Spleen (tissue), 11 donors: ENCODE measurements around the gene MMUT. TPM values are rescaled to one million over a fixed set of nuclear protein-coding genes. Genes with fewer than 3 reads are reported as not detected.
"Not testable (repeated sequence)": the region's sequence is repeated elsewhere in the genome, so short reads cannot be mapped to it uniquely, and the experiment has no call there.

Source experiments
- DNase-seq: peaks from one replicate; pipeline ENCODE4 v3.0.0-alpha.2; 2020
- H3K27ac ChIP-seq, 8 donors: fragments of 200-600 bp; sonication (generic) in 7 of 8; 1 replicate in 4 of 8; 2 replicates in 4 of 8; pipeline versions ENCODE4 v1.5.0 to v1.8.0; 2016 to 2021; ENCODE audit warnings: inconsistent platforms in 4 of 8, mild to moderate bottlenecking in 4 of 8, moderate library complexity in 1 of 8
- H3K27me3 ChIP-seq, 7 donors: fragments of 200-600 bp; sonication (generic) in 6 of 7; replicated peaks in 1 of 7; 1 replicate in 4 of 7; 2 replicates in 3 of 7; pipeline versions ENCODE4 v1.5.0 to v1.8.0; 2016 to 2021; ENCODE audit warnings: inconsistent platforms in 3 of 7, mild to moderate bottlenecking in 1 of 7
- H3K36me3 ChIP-seq, 6 donors: fragments of 200-600 bp; sonication (generic) in 5 of 6; 1 replicate in 4 of 6; 2 replicates in 2 of 6; pipeline versions ENCODE4 v1.5.0 to v1.8.0; 2016 to 2021; ENCODE audit warnings: inconsistent platforms in 2 of 6
- H3K4me1 ChIP-seq, 6 donors: fragments of 200-600 bp; sonication (generic) in 5 of 6; 1 replicate in 3 of 6; 2 replicates in 3 of 6; pipeline versions ENCODE4 v1.5.0 to v1.8.0; 2016 to 2021; ENCODE audit warnings: inconsistent platforms in 3 of 6
- H3K4me3 ChIP-seq, 8 donors: fragments of 200-600 bp; sonication (generic) in 7 of 8; 1 replicate in 4 of 8; 2 replicates in 4 of 8; pipeline versions ENCODE4 v1.5.0 to v1.8.0; 2016 to 2021; ENCODE audit warnings: inconsistent platforms in 4 of 8, mild to moderate bottlenecking in 4 of 8, moderate library complexity in 2 of 8
- H3K9me3 ChIP-seq, 8 donors: fragments of 200-600 bp; sonication (generic) in 7 of 8; 1 replicate in 4 of 8; 2 replicates in 4 of 8; pipeline versions ENCODE4 v1.5.0 to v1.8.0; 2016 to 2021; ENCODE audit warnings: inconsistent platforms in 4 of 8
- CTCF ChIP-seq, 11 experiments: fragments of 200-600 bp in 7 of 11; fragments of 450-650 bp in 4 of 11; sonication (generic) in 4 of 11; IDR thresholded peaks in 8 of 11; conservative IDR thresholded peaks in 3 of 11; 1 replicate in 7 of 11; 2 replicates in 4 of 11; pipeline versions ENCODE4 v1.4.0 to v1.8.0; 2016 to 2021; ENCODE audit warnings: antibody characterized with exemption in 11 of 11, inconsistent platforms in 4 of 11, mild to moderate bottlenecking in 1 of 11
- POLR2A ChIP-seq, 3 donors: fragments of 450-650 bp; IDR thresholded peaks; one replicate each; pipeline ENCODE4 v1.5.1; 2017; ENCODE audit warnings: antibody characterized with exemption in 3 of 3, mild to moderate bottlenecking in 1 of 3
- POLR2AphosphoS5 ChIP-seq, 3 donors: sonication (generic); formaldehyde crosslinking; IDR thresholded peaks; one replicate each; pipeline ENCODE4 v1.5.1; 2017; ENCODE audit warnings: antibody characterized with exemption in 3 of 3
- WGBS, 5 donors: extraction: QIAGEN DNeasy Blood & Tissue Kit in 3 of 5; methylation state at CpG; one replicate each; pipeline versions ENCODE4 v1.1.5 to v1.1.7; 2013 to 2018; 5-methylcytosine and 5-hydroxymethylcytosine counted together
- intact Hi-C: fragments of 100-400 bp; cut with DNase I; formaldehyde crosslinking; loops from one replicate; pipeline ENCODE4 v1.15.0; 2023; ENCODE audit warnings: low total_unique reads
- polyA plus RNA-seq, 3 donors: library from polyadenylated mRNA; stranded (reverse); fragments of 200-250 nt; gene quantifications; one replicate each; pipeline ENCODE4 v1.2.1, GENCODE V29; 2013
- total RNA-seq, 7 donors: library from RNA; depleted of rRNA in 3 of 7; stranded (reverse); fragments of >200 nt in 3 of 7; fragmentation: NEBNext Ultra II Directional in 4 of 7; extraction: Animal tissue kit (Norgen Biotek cat#: 25700) in 4 of 7; gene quantifications; one replicate each; pipeline versions ENCODE4 v1.1.0 to v1.2.1, GENCODE V29; 2016 to 2021
- donor health status: healthy with polysubstance abuse.
- donor health status: DM: no; HTN: no; CAD: no; lungs with moderate emphysema.
- donor health status: DM: no; HTN: no; CAD: no.
- donor health status: Bipolar disorder and iron deficiency.
- donor health status: healthy.
- donor health status: DM: no; HTN: no; CAD: no.
- donor health status: DM: yes; HTN: yes; CAD: no.

The MMUT gene
- total and polyA plus RNA-seq, 10 donors, result 6.2 to 16.6 (median 10.1) TPM

- WGBS, 5 donors, result 35 to 83% (median 77%) methylated on average over 2 of the region's 2 CpGs
- TF ChIP-seq POLR2A (IDR thresholded peaks at IDR 0.05) (no peak), CTCF (IDR thresholded peaks at IDR 0.05 in 8 of 11, conservative IDR thresholded peaks at IDR 0.05 in 3 of 11) (no peak), POLR2AphosphoS5 (IDR thresholded peaks at IDR 0.05) (no peak)
- H3K27ac ChIP-seq, result no peak within 1 kb of the TSS
- no peak within 1 kb of the TSS for H3K4me3 ChIP-seq
- H3K4me1 ChIP-seq, result no peaks in the 10 kb centered on the region
- peaks cover 0 to 5% (median 0%) of the 10 kb centered on the region in 6 donors for H3K36me3 ChIP-seq
- H3K9me3 ChIP-seq, result no peaks in the 10 kb centered on the region
- intact Hi-C loops, result no loop called here
- no peaks in the 10 kb centered on the region for H3K27me3 ChIP-seq
- DNase-seq, result no peak
These were observed 36.6 kb upstream of the MMUT start, which contains the start of gene GLYATL3 for GRCh38 chr6:49499623-49500022. TSS of gene GLYATL3 (plus strand) at chr6:49499923. CDS start at chr6:49511991, 12,068 bp downstream.

- 77 to 91% (median 81%) methylated on average over 1 of the region's 1 CpG for WGBS, 5 donors
- Histone ChIP-seq H3K9me3 (no peaks in the 10 kb centered on the region), H3K27me3 (no peaks in the 10 kb centered on the region), H3K27ac (no peak overlapping the region), H3K36me3 (peaks cover 0 to 10% (median 0%) of the 10 kb centered on the region in 6 donors), H3K4me3 (no peak overlapping the region), H3K4me1 (no peaks in the 10 kb centered on the region)
- intact Hi-C loops, result no loop called here
- DNase-seq, result no peak
- no peak for TF ChIP-seq CTCF (IDR thresholded peaks at IDR 0.05 in 8 of 11, conservative IDR thresholded peaks at IDR 0.05 in 3 of 11)
- no peak for TF ChIP-seq POLR2A (IDR thresholded peaks at IDR 0.05)
- TF ChIP-seq POLR2AphosphoS5 (IDR thresholded peaks at IDR 0.05), result no peak
These were observed 36.1 kb upstream of the MMUT start for GRCh38 chr6:49499126-49499525.

GRCh38 chr6:49497304-49497703, 34.3 kb upstream of the MMUT start:
- H3K4me1 ChIP-seq, result no peaks in the 10 kb centered on the region
- H3K4me3 ChIP-seq, result no peak overlapping the region
- 89 to 93% (median 91%) methylated on average over 3 of the region's 3 CpGs for WGBS, 5 donors
- no peak for DNase-seq
- no peaks in the 10 kb centered on the region for H3K27me3 ChIP-seq
- no peaks in the 10 kb centered on the region for H3K9me3 ChIP-seq
- no peak for TF ChIP-seq POLR2A (IDR thresholded peaks at IDR 0.05)
- no peak for TF ChIP-seq CTCF (IDR thresholded peaks at IDR 0.05 in 8 of 11, conservative IDR thresholded peaks at IDR 0.05 in 3 of 11)
- TF ChIP-seq POLR2AphosphoS5 (IDR thresholded peaks at IDR 0.05), result no peak
- intact Hi-C loops, result no loop called here
- H3K27ac ChIP-seq, result no peak overlapping the region
- peaks cover 0 to 28% (median 1%) of the 10 kb centered on the region in 6 donors for H3K36me3 ChIP-seq

- intact Hi-C loops, result no loop called here
- no peak for DNase-seq
- Histone ChIP-seq H3K27ac (no peak overlapping the region), H3K36me3 (peaks cover 0 to 82% (median 38%) of the 10 kb centered on the region in 6 donors), H3K4me1 (no peaks in the 10 kb centered on the region), H3K4me3 (no peak overlapping the region), H3K9me3 (no peaks in the 10 kb centered on the region), H3K27me3 (no peaks in the 10 kb centered on the region)
- TF ChIP-seq CTCF (IDR thresholded peaks at IDR 0.05 in 8 of 11, conservative IDR thresholded peaks at IDR 0.05 in 3 of 11) (no peak), POLR2A (IDR thresholded peaks at IDR 0.05) (no peak), POLR2AphosphoS5 (IDR thresholded peaks at IDR 0.05) (no peak)
- 90 to 99% (median 96%) methylated on average over 4 of the region's 4 CpGs for WGBS, 5 donors
These were observed 27.6 kb upstream of the MMUT start for GRCh38 chr6:49490633-49491032.

- peak; percentile 56 for DNase-seq
- H3K4me1 ChIP-seq, H3K4me3 ChIP-seq, intact Hi-C loops, H3K27ac ChIP-seq, H3K27me3 ChIP-seq, H3K9me3 ChIP-seq: not testable (repeated sequence)
- WGBS, 5 donors, result 77 to 95% (median 90%) methylated on average over 5 to 14 of the region's 14 CpGs
- H3K36me3 ChIP-seq, result peaks cover 0 to 64% (median 13%) of the 10 kb centered on the region in 6 donors
These were observed 20.3 kb upstream of the MMUT start for GRCh38 chr6:49483380-49483779.

- H3K27me3 ChIP-seq, H3K4me3 ChIP-seq, intact Hi-C loops, H3K4me1 ChIP-seq, H3K27ac ChIP-seq, H3K9me3 ChIP-seq: not testable (repeated sequence)
- peaks cover 0 to 58% (median 9%) of the 10 kb centered on the region in 6 donors for H3K36me3 ChIP-seq
- peak; percentile 47 for DNase-seq
- 93 to 99% (median 97%) methylated on average over 2 to 22 of the region's 22 CpGs for WGBS, 5 donors
These were observed 18.8 kb upstream of the MMUT start for GRCh38 chr6:49481846-49482245.
